ENCODE results near the gene STX8.

DNA sequence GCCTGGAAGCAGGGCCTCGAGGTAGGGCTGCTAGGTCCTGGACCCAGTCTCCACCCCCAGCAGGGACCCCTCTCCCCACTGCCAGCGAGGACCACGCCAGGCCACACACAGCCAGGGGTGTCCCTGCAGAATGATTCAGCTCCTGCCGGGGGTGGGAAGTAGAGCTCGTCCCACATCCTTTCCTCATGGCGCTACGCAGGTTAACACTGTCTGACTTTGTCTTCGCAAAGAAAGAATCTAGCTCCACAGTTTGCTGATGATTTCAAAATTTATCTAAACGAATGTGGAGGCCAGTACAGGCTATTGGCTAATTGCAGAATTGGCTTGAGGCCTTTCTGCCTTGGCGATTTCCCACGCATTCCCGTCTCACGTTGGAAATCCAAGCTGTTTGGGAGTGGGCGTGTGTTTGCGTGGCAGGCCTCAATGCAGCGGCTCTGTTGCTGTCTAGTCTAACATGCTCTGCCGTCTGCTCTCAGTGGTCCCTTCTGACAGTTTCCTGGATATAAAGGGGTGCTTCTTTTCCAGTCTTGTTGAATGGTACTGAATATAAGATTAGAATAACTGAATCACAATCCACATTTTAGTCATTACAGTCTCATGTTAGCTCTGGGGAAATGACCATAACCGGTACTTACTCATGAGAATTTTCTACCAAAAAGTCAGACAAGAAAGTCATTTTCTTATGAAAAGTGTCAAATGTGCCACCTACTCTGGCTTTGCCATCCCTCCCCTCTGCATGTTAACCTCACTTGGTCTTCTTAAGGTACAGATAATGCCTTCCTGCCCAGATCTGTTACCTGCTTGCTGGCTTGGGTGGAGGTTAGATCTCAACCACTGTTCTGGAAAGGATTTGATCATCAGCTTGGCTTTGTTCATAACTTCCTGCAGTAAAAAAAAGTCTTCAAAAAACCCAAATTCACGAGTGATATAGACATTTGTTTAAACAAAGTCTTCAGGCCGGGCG, 301.9 kb downstream of the STX8 start:
- TF ChIP-seq, protein P1, sequence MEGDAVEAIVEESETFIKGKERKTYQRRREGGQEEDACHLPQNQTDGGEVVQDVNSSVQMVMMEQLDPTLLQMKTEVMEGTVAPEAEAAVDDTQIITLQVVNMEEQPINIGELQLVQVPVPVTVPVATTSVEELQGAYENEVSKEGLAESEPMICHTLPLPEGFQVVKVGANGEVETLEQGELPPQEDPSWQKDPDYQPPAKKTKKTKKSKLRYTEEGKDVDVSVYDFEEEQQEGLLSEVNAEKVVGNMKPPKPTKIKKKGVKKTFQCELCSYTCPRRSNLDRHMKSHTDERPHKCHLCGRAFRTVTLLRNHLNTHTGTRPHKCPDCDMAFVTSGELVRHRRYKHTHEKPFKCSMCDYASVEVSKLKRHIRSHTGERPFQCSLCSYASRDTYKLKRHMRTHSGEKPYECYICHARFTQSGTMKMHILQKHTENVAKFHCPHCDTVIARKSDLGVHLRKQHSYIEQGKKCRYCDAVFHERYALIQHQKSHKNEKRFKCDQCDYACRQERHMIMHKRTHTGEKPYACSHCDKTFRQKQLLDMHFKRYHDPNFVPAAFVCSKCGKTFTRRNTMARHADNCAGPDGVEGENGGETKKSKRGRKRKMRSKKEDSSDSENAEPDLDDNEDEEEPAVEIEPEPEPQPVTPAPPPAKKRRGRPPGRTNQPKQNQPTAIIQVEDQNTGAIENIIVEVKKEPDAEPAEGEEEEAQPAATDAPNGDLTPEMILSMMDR (IDR thresholded peaks at IDR 0.05), result no peak
- TF ChIP-seq SIN3A (IDR thresholded peaks at IDR 0.05; ENCODE audit: borderline replicate concordance, low read depth, low read length), result no peak
- TF ChIP-seq, protein P2, sequence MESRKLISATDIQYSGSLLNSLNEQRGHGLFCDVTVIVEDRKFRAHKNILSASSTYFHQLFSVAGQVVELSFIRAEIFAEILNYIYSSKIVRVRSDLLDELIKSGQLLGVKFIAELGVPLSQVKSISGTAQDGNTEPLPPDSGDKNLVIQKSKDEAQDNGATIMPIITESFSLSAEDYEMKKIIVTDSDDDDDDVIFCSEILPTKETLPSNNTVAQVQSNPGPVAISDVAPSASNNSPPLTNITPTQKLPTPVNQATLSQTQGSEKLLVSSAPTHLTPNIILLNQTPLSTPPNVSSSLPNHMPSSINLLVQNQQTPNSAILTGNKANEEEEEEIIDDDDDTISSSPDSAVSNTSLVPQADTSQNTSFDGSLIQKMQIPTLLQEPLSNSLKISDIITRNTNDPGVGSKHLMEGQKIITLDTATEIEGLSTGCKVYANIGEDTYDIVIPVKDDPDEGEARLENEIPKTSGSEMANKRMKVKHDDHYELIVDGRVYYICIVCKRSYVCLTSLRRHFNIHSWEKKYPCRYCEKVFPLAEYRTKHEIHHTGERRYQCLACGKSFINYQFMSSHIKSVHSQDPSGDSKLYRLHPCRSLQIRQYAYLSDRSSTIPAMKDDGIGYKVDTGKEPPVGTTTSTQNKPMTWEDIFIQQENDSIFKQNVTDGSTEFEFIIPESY (IDR thresholded peaks at IDR 0.05; ENCODE audit: borderline replicate concordance, low read depth), result no peak
- TF ChIP-seq MEF2A (IDR thresholded peaks at IDR 0.05; ENCODE audit: borderline replicate concordance, low read depth), result no peak
- no peak for TF ChIP-seq POLR2AphosphoS5 (IDR thresholded peaks at IDR 0.05; ENCODE audit: low read depth, low read length)

Measured in SK-N-SH (cell line).